GM12878 (cell line): ENCODE results near the gene STK17A.

ENCODE experiments used
- CHD1 ChIP-seq: IDR thresholded peaks from 2 replicates; pipeline ENCODE4 v1.6.1; 2012; ENCODE audit warnings: low read depth, low read length, improper control_type of control experiment
- CREB1 ChIP-seq: IDR thresholded peaks from 2 replicates; pipeline ENCODE4 v1.6.1; 2012; ENCODE audit warnings: low read depth, mild to moderate bottlenecking, inconsistent platforms
- FOXK2 ChIP-seq: fragments of 450-650 bp; IDR thresholded peaks from 2 replicates; pipeline ENCODE4 v1.6.1; 2017; ENCODE audit warnings: mild to moderate bottlenecking, moderate library complexity
- FOXM1 ChIP-seq: IDR thresholded peaks from 2 replicates; pipeline ENCODE4 v1.6.1; 2012; ENCODE audit warnings: low read depth, mild to moderate bottlenecking, inconsistent platforms, low read length, moderate library complexity
- HDAC2 ChIP-seq: fragments of 200-600 bp; sonication (generic); IDR thresholded peaks from 2 replicates; pipeline ENCODE4 v1.6.1; 2017
- LARP7 ChIP-seq: fragments of 450-650 bp; IDR thresholded peaks from 2 replicates; pipeline ENCODE4 v1.6.1; 2017; ENCODE audit warnings: mild to moderate bottlenecking
- MAX ChIP-seq: IDR thresholded peaks from 2 replicates; pipeline ENCODE4 v1.6.1; 2012; ENCODE audit warnings: low read depth, low read length, improper control_type of control experiment
- RAD21 ChIP-seq: IDR thresholded peaks from 2 replicates; pipeline ENCODE4 v1.6.1; 2011; ENCODE audit warnings: mild to moderate bottlenecking, low read depth, low read length, moderate library complexity; ENCODE audit not compliant: insufficient read depth
- RB1 ChIP-seq: fragments of 450-650 bp; formaldehyde crosslinking; IDR thresholded peaks from 2 replicates; pipeline ENCODE4 v1.6.1; 2017; ENCODE audit warnings: mild to moderate bottlenecking, borderline replicate concordance
- SIN3A ChIP-seq: IDR thresholded peaks from 2 replicates; pipeline ENCODE4 v1.6.1; 2012; ENCODE audit warnings: low read depth, low read length, improper control_type of control experiment
- SP1 ChIP-seq: IDR thresholded peaks from one replicate; pipeline ENCODE4 v1.6.1; 2011; ENCODE audit warnings: low read depth, low read length
- TF ChIP-seq, protein P1 (sequence below), 3 experiments: IDR thresholded peaks in 2 of 3; conservative IDR thresholded peaks in 1 of 3; 2 replicates each; pipeline ENCODE4 v1.5.1; 2011; ENCODE audit warnings: low read depth in 3 of 3, low read length in 3 of 3, mild to moderate bottlenecking in 3 of 3, control low read depth in 2 of 3, moderate library complexity in 2 of 3, inconsistent platforms in 1 of 3, mixed read lengths in 1 of 3; ENCODE audit not compliant: control insufficient read depth in 2 of 3, insufficient read depth in 1 of 3; ENCODE audit errors: extremely low read depth in 1 of 3

- TF ChIP-seq FOXM1 (no peak), SP1 (no peak), RAD21 (no peak), MAX (no peak), LARP7 (no peak), SIN3A (no peak), CHD1 (no peak), RB1 (no peak), FOXK2 (no peak), CREB1 (no peak), HDAC2 (no peak)
- TF ChIP-seq, protein P1, sequence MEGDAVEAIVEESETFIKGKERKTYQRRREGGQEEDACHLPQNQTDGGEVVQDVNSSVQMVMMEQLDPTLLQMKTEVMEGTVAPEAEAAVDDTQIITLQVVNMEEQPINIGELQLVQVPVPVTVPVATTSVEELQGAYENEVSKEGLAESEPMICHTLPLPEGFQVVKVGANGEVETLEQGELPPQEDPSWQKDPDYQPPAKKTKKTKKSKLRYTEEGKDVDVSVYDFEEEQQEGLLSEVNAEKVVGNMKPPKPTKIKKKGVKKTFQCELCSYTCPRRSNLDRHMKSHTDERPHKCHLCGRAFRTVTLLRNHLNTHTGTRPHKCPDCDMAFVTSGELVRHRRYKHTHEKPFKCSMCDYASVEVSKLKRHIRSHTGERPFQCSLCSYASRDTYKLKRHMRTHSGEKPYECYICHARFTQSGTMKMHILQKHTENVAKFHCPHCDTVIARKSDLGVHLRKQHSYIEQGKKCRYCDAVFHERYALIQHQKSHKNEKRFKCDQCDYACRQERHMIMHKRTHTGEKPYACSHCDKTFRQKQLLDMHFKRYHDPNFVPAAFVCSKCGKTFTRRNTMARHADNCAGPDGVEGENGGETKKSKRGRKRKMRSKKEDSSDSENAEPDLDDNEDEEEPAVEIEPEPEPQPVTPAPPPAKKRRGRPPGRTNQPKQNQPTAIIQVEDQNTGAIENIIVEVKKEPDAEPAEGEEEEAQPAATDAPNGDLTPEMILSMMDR (IDR thresholded peaks at IDR 0.05 in 2 of 3, conservative IDR thresholded peaks at IDR 0.05 in 1 of 3; ENCODE audit: control insufficient read depth in 2 of 3, extremely low read depth in 1 of 3, insufficient read depth in 1 of 3, low read depth in 3 of 3, low read length in 3 of 3): no peak
Observed at GRCh38 chr7:43589133-43589478, 6.2 kb downstream of the STK17A start.
